HepG2 (cell line): ENCODE data around the gene SHROOM1. TPM values are rescaled to one million over a fixed set of nuclear protein-coding genes. Genes with fewer than 3 reads are reported as not detected.
A peak's percentile ranks its signal among the peaks of the same experiment; 100 is the strongest.

Experiments used
- RCOR2 ChIP-seq: IDR thresholded peaks from 2 replicates; pipeline ENCODE4 v1.6.1; 2016; ENCODE audit warnings: missing biosample characterization, missing genetic modification reagents
- SNAI1 ChIP-seq: sonication (generic); formaldehyde crosslinking; IDR thresholded peaks from 2 replicates; pipeline ENCODE4 v1.5.0; 2020; ENCODE audit warnings: mild to moderate bottlenecking, missing genetic modification reagents, borderline replicate concordance
- ZNF317 ChIP-seq: sonication (generic); formaldehyde crosslinking; IDR thresholded peaks from 2 replicates; pipeline ENCODE4 v1.5.0; 2020; ENCODE audit warnings: mild to moderate bottlenecking, missing genetic modification reagents
- polyA plus RNA-seq, 8 experiments: library from polyadenylated mRNA; depleted of rRNA in 3 of 8; stranded (reverse) in 7 of 8; unstranded in 1 of 8; fragments of >200 nt; fragmentation: Illumina TruSeq in 4 of 8; extraction: Trizol in 4 of 8; gene quantifications; 2 replicates each; pipeline versions ENCODE4 v1.2.1 to v1.2.3, GENCODE V29; 2011 to 2016; ENCODE audit warnings: low read depth in 4 of 8, missing spikeins in 1 of 8, mixed read lengths in 1 of 8; ENCODE audit not compliant: insufficient read depth in 1 of 8
- total RNA-seq, 5 experiments: library from RNA; depleted of rRNA; stranded (reverse); fragments of >200 nt; fragmentation: Illumina TruSeq; extraction: Trizol; gene quantifications; 2 replicates each; pipeline ENCODE4 v1.2.3, GENCODE V29; 2016; ENCODE audit warnings: low read depth in 1 of 5
- TF ChIP-seq, protein P1 (sequence below): sonication (generic); formaldehyde crosslinking; conservative IDR thresholded peaks from 2 replicates; pipeline ENCODE4 v1.4.0; 2020; ENCODE audit warnings: mild to moderate bottlenecking, missing genetic modification reagents, moderate library complexity
- TF ChIP-seq, protein P2 (sequence below): sonication (generic); formaldehyde crosslinking; IDR thresholded peaks from 2 replicates; pipeline ENCODE4 v1.4.0; 2020; ENCODE audit warnings: missing genetic modification reagents

SHROOM1 gene
- total and polyA plus RNA-seq, 2 of the 13 experiments (the other 11 are each of a cell fraction or from before 2014, with no cell fraction given): 18.2 to 25.7 TPM

- TF ChIP-seq, protein P1, sequence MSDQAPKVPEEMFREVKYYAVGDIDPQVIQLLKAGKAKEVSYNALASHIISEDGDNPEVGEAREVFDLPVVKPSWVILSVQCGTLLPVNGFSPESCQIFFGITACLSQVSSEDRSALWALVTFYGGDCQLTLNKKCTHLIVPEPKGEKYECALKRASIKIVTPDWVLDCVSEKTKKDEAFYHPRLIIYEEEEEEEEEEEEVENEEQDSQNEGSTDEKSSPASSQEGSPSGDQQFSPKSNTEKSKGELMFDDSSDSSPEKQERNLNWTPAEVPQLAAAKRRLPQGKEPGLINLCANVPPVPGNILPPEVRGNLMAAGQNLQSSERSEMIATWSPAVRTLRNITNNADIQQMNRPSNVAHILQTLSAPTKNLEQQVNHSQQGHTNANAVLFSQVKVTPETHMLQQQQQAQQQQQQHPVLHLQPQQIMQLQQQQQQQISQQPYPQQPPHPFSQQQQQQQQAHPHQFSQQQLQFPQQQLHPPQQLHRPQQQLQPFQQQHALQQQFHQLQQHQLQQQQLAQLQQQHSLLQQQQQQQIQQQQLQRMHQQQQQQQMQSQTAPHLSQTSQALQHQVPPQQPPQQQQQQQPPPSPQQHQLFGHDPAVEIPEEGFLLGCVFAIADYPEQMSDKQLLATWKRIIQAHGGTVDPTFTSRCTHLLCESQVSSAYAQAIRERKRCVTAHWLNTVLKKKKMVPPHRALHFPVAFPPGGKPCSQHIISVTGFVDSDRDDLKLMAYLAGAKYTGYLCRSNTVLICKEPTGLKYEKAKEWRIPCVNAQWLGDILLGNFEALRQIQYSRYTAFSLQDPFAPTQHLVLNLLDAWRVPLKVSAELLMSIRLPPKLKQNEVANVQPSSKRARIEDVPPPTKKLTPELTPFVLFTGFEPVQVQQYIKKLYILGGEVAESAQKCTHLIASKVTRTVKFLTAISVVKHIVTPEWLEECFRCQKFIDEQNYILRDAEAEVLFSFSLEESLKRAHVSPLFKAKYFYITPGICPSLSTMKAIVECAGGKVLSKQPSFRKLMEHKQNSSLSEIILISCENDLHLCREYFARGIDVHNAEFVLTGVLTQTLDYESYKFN (CRISPR knock-in tag): peak; percentile 95
- TF ChIP-seq ZNF317 (CRISPR knock-in tag) (0 out of 2 replicates have a peak, but pooled peaks have one; percentile 40), SNAI1 (no peak), RCOR2 (CRISPR knock-in tag) (no peak; the same call in 1 of the 2 replicates)
- TF ChIP-seq, protein P2, sequence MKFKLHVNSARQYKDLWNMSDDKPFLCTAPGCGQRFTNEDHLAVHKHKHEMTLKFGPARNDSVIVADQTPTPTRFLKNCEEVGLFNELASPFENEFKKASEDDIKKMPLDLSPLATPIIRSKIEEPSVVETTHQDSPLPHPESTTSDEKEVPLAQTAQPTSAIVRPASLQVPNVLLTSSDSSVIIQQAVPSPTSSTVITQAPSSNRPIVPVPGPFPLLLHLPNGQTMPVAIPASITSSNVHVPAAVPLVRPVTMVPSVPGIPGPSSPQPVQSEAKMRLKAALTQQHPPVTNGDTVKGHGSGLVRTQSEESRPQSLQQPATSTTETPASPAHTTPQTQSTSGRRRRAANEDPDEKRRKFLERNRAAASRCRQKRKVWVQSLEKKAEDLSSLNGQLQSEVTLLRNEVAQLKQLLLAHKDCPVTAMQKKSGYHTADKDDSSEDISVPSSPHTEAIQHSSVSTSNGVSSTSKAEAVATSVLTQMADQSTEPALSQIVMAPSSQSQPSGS (CRISPR knock-in tag): peak; percentile 43; the same call in 1 of the 2 replicates
Observed at GRCh38 chr5:132839426-132840301, 9.2 kb upstream of the SHROOM1 start (continued).
